DND-41 (cell line): ENCODE data around the gene MPP2.

Experiments used
- CTCF ChIP-seq: IDR thresholded peaks from 2 replicates; pipeline ENCODE4 v1.5.1; 2012; ENCODE audit warnings: borderline replicate concordance, low read length, moderate library complexity, mild to moderate bottlenecking; ENCODE audit not compliant: poor library complexity, severe bottlenecking; ENCODE audit errors: extremely low read depth
- EZH2 ChIP-seq: IDR thresholded peaks from 3 replicates; pipeline ENCODE4 v1.6.1; 2012; ENCODE audit warnings: borderline replicate concordance, low read depth, mild to moderate bottlenecking, moderate library complexity, low read length, inconsistent platforms; ENCODE audit not compliant: severe bottlenecking

- TF ChIP-seq CTCF (no peak), EZH2 (no peak)
These were observed 9.0 kb upstream of the MPP2 start for GRCh38 chr17:43916385-43916784.
